ENCODE results near the gene POGLUT2.

Gene POGLUT2

GRCh38 chr13:102798581-102799425, at the start of gene POGLUT2, which contains the start of gene BIVM:
Gene POGLUT2 (minus strand): TSS chr13:102798976. CDS start chr13:102798670, 306 bp downstream.
Gene BIVM (plus strand): TSS chr13:102799119. CDS start chr13:102807268, 8,149 bp downstream.
- DNase-seq (ENCODE audit: low read depth in 2 of 2, low spot score in 1 of 2): peak in 1 of 2 donors; percentile 34

GRCh38 chr13:102847272-102848234, 48.8 kb upstream of the POGLUT2 start:
- no peak for DNase-seq (ENCODE audit: low read depth in 2 of 2, low spot score in 1 of 2)

GRCh38 chr13:102846261-102847015, 47.7 kb upstream of the POGLUT2 start:
- peak in 1 of 2 donors; percentile 12 for DNase-seq (ENCODE audit: low read depth in 2 of 2, low spot score in 1 of 2)

GRCh38 chr13:102845630-102846260, 47.0 kb upstream of the POGLUT2 start, which contains the start of gene ERCC5:
Gene ERCC5 (plus strand): TSS chr13:102846032. CDS start chr13:102846267, 235 bp downstream.
- peak; percentile 90 to 91 for DNase-seq (ENCODE audit: low read depth in 2 of 2, low spot score in 1 of 2)

GRCh38 chr13:102845289-102845629, 46.5 kb upstream of the POGLUT2 start:
- peak in 1 of 2 donors; percentile 5 for DNase-seq (ENCODE audit: low read depth in 2 of 2, low spot score in 1 of 2)

GRCh38 chr13:102839462-102839861, 40.7 kb upstream of the POGLUT2 start:
- no peak for DNase-seq (ENCODE audit: low read depth in 2 of 2, low spot score in 1 of 2)

- DNase-seq (ENCODE audit: low read depth in 2 of 2, low spot score in 1 of 2): no peak
These were observed 40.2 kb upstream of the POGLUT2 start for GRCh38 chr13:102838982-102839381.

GRCh38 chr13:102838273-102838672, 39.5 kb upstream of the POGLUT2 start:
- DNase-seq (ENCODE audit: low read depth in 2 of 2, low spot score in 1 of 2): no peak

- no peak for DNase-seq (ENCODE audit: low read depth in 2 of 2, low spot score in 1 of 2)
These were observed 37.7 kb upstream of the POGLUT2 start for GRCh38 chr13:102836471-102836870.

- DNase-seq (ENCODE audit: low read depth in 2 of 2, low spot score in 1 of 2): no peak
These were observed 31.9 kb upstream of the POGLUT2 start for GRCh38 chr13:102830646-102831045.

- DNase-seq (ENCODE audit: low read depth in 2 of 2, low spot score in 1 of 2): no peak
These were observed 27.3 kb upstream of the POGLUT2 start for GRCh38 chr13:102825921-102826706.

GRCh38 chr13:102825400-102825799, 26.6 kb upstream of the POGLUT2 start:
- no peak for DNase-seq (ENCODE audit: low read depth in 2 of 2, low spot score in 1 of 2)

GRCh38 chr13:102817907-102818306, 19.1 kb upstream of the POGLUT2 start:
- DNase-seq (ENCODE audit: low read depth in 2 of 2, low spot score in 1 of 2): no peak

GRCh38 chr13:102817241-102817640, 18.5 kb upstream of the POGLUT2 start:
- no peak for DNase-seq (ENCODE audit: low read depth in 2 of 2, low spot score in 1 of 2)

GRCh38 chr13:102816708-102817107, 17.9 kb upstream of the POGLUT2 start:
- no peak for DNase-seq (ENCODE audit: low read depth in 2 of 2, low spot score in 1 of 2)

GRCh38 chr13:102815788-102816187, 17.0 kb upstream of the POGLUT2 start:
- DNase-seq (ENCODE audit: low read depth in 2 of 2, low spot score in 1 of 2): no peak

- DNase-seq (ENCODE audit: low read depth in 2 of 2, low spot score in 1 of 2): no peak
These were observed 16.0 kb upstream of the POGLUT2 start for GRCh38 chr13:102814793-102815192.

GRCh38 chr13:102814025-102814607, 15.3 kb upstream of the POGLUT2 start:
- DNase-seq (ENCODE audit: low read depth in 2 of 2, low spot score in 1 of 2): no peak

GRCh38 chr13:102812611-102813287, 14.0 kb upstream of the POGLUT2 start:
- DNase-seq (ENCODE audit: low read depth in 2 of 2, low spot score in 1 of 2): no peak

Data from stimulated activated CD8-positive, alpha-beta memory T cell treated with anti-CD3 and anti-CD28 coated beads, Interleukin-4, amount 100 ng/mL, for 4 hours (primary cell).